HepG2 (cell line): ENCODE results near the gene WWC2. TPM values are rescaled to one million over a fixed set of nuclear protein-coding genes. Genes with fewer than 3 reads are reported as not detected.

Experiments used
- ATAC-seq: fragments of 200-7000 bp; cut with Tn5 transposase; 3 replicates; pipeline ENCODE4 v1.9.1; 2020; ENCODE audit warnings: mild to moderate bottlenecking, moderate library complexity
- BruUV-seq: library from RNA; stranded (reverse); fragments of 400-500 nt; replicated peaks from 2 replicates; lab custom pipeline; 2021; lab: Mats Ljungman, UMichigan
- CTCF ChIA-PET: fragments of 300-600 bp; formaldehyde crosslinking; extraction: SDS; loops from one replicate; lab custom pipeline; 2021; ENCODE audit warnings: low total read pairs, inconsistent platforms, low intra/inter-chr PET ratio; lab: Yijun Ruan, JAX
- POLR2A ChIA-PET: fragments of 350-600 bp; sonication (Branson Sonifier 250); formaldehyde crosslinking; loops from one replicate; lab custom pipeline; 2020; ENCODE audit warnings: antibody characterized with exemption, inconsistent platforms; lab: Yijun Ruan, JAX
- DNase-seq: peaks from one replicate; pipeline ENCODE4 v3.0.0-alpha.2; 2015; ENCODE audit warnings: low spot score
- FAIRE-seq: peaks from 3 replicates; lab custom pipeline; 2011; peaks lifted over from hg19 to GRCh38; lab: Jason Lieb, UNC
- H2AFZ ChIP-seq: one replicate; pipeline ENCODE4 v1.6.1; 2011; ENCODE audit warnings: low read length, inconsistent platforms
- H3K27ac ChIP-seq: fragments of 300-600 bp; 3 replicates; pipeline ENCODE4 v1.8.0; 2011; ENCODE audit warnings: mixed run types, mild to moderate bottlenecking, mixed read lengths, low read length, inconsistent platforms; ENCODE audit not compliant: insufficient read depth; ENCODE audit errors: extremely low read length
- H3K27me3 ChIP-seq, 2 experiments: fragments of 200-600 bp in 1 of 2; 2 replicates in 1 of 2; 3 replicates in 1 of 2; pipeline versions ENCODE4 v1.6.0 to v1.8.0; 2011; ENCODE audit warnings: low read length in 2 of 2, mild to moderate bottlenecking in 2 of 2, moderate library complexity in 2 of 2, inconsistent platforms in 1 of 2; ENCODE audit not compliant: insufficient read depth in 2 of 2, control insufficient read depth in 1 of 2
- H3K36me3 ChIP-seq, 2 experiments: fragments of 200-600 bp in 1 of 2; replicated peaks in 1 of 2; 2 replicates in 1 of 2; 3 replicates in 1 of 2; pipeline versions ENCODE4 v1.5.1 to v1.8.0; 2011; ENCODE audit warnings: low read length in 2 of 2, inconsistent platforms in 1 of 2; ENCODE audit not compliant: insufficient read depth in 2 of 2, control insufficient read depth in 1 of 2
- H3K4me1 ChIP-seq: 2 replicates; pipeline ENCODE4 v1.5.1; 2012; ENCODE audit warnings: low read length, inconsistent platforms; ENCODE audit not compliant: insufficient read depth
- H3K4me2 ChIP-seq: 2 replicates; pipeline ENCODE4 v1.6.0; 2011; ENCODE audit warnings: low read depth, low read length, inconsistent platforms
- H3K4me3 ChIP-seq, 3 experiments: fragments of 200-600 bp in 1 of 3; sonication (generic), shearing (Covaris generic) in 1 of 3; replicated peaks in 1 of 3; 2 replicates each; pipeline ENCODE4 v1.5.1; 2011 to 2016; ENCODE audit warnings: low read length in 3 of 3, inconsistent platforms in 2 of 3, low read depth in 2 of 3, mild to moderate bottlenecking in 2 of 3, control low read depth in 1 of 3, mixed read lengths in 1 of 3; ENCODE audit not compliant: insufficient read depth in 1 of 3
- H3K79me2 ChIP-seq: one replicate; pipeline ENCODE4 v1.6.1; 2011; ENCODE audit warnings: low read length, inconsistent platforms; ENCODE audit not compliant: insufficient read depth
- H3K9ac ChIP-seq: 2 replicates; pipeline ENCODE4 v1.6.0; 2011; ENCODE audit warnings: mild to moderate bottlenecking, low read depth, low read length, inconsistent platforms; ENCODE audit not compliant: insufficient read depth
- H3K9me3 ChIP-seq: 2 replicates; pipeline ENCODE4 v1.5.1; 2012; ENCODE audit warnings: mild to moderate bottlenecking, low read length
- H4K20me1 ChIP-seq: 2 replicates; pipeline ENCODE4 v1.6.0; 2011; ENCODE audit warnings: inconsistent platforms, mild to moderate bottlenecking, low read length, moderate library complexity; ENCODE audit not compliant: insufficient read depth
- SP4 ChIP-seq: sonication (generic); formaldehyde crosslinking; IDR thresholded peaks from 2 replicates; pipeline ENCODE4 v1.8.1; 2023; ENCODE audit warnings: mild to moderate bottlenecking, missing genetic modification reagents
- TAF15 ChIP-seq: fragments of 200-400 bp; formaldehyde crosslinking; IDR thresholded peaks from one replicate; pipeline ENCODE4 v1.6.1; 2018; ENCODE audit warnings: mild to moderate bottlenecking, low read depth, low read length; ENCODE audit not compliant: poor library complexity, severe bottlenecking
- ZC3H4 ChIP-seq: sonication (generic); formaldehyde crosslinking; IDR thresholded peaks from 2 replicates; pipeline ENCODE4 v1.4.0; 2020; ENCODE audit warnings: missing genetic modification reagents, borderline replicate concordance
- WGBS: methylation state at CpG from one replicate; pipeline ENCODE4 v1.1.6; 2017; ENCODE audit warnings: low lambda C conversion rate; 5-methylcytosine and 5-hydroxymethylcytosine counted together
- in situ Hi-C: cut with HindIII; loops from 2 replicates; pipeline ENCODE4 v1.10.0; 2017; ENCODE audit warnings: low pct_unique_long_range_greater_than_20kb; ENCODE audit not compliant: extremely low pct_ligation_motif_present
- intact Hi-C: fragments of 100-400 bp; cut with micrococcal nuclease; formaldehyde crosslinking; loops from one replicate; pipeline ENCODE4 v1.10.0; 2022; ENCODE audit not compliant: unreplicated experiment
- polyA plus RNA-seq, 8 experiments: library from polyadenylated mRNA; depleted of rRNA in 3 of 8; stranded (reverse) in 7 of 8; unstranded in 1 of 8; fragments of >200 nt; fragmentation: Illumina TruSeq in 4 of 8; extraction: Trizol in 4 of 8; gene quantifications; 2 replicates each; pipeline versions ENCODE4 v1.2.1 to v1.2.3, GENCODE V29; 2011 to 2016; ENCODE audit warnings: low read depth in 4 of 8, missing spikeins in 1 of 8, mixed read lengths in 1 of 8; ENCODE audit not compliant: insufficient read depth in 1 of 8
- total RNA-seq, 5 experiments: library from RNA; depleted of rRNA; stranded (reverse); fragments of >200 nt; fragmentation: Illumina TruSeq; extraction: Trizol; gene quantifications; 2 replicates each; pipeline ENCODE4 v1.2.3, GENCODE V29; 2016; ENCODE audit warnings: low read depth in 1 of 5
- TF ChIP-seq, protein P1 (sequence below): sonication (generic); formaldehyde crosslinking; IDR thresholded peaks from 2 replicates; pipeline ENCODE4 v1.9.0; 2021; ENCODE audit warnings: mild to moderate bottlenecking, missing genetic modification reagents
- TF ChIP-seq, protein P2 (sequence below): sonication (generic); formaldehyde crosslinking; IDR thresholded peaks from 2 replicates; pipeline ENCODE4 v1.4.0; 2020; ENCODE audit warnings: missing genetic modification reagents

Gene WWC2
- total and polyA plus RNA-seq, 2 of the 13 experiments (the other 11 are each of a cell fraction or from before 2014, with no cell fraction given), result 40.0 to 50.1 TPM

DNA sequence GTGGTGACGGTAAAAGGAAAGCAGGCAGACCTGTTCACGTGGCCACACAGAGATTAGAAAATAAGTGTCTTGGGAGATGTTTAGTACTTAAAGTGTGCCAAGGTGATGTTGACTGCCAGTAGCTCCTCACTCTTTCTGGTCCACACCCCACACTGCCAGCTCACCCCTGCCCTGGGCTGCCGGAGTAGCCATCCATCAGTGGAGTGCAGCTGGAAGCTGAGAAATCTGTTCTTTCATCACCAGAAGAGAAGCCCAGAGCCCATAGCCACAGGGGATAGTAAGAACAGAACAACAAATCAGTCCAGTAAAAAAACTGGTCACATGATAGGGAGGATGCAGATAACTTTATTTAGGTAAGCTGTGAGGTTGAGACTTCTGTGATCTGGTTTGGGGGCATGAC is 64.1 kb downstream of the WWC2 start:
- intact Hi-C loops, result no loop called here
- ChIA-PET CTCF (no interaction called here), POLR2A (no interaction called here)
- Histone ChIP-seq H4K20me1 (peaks cover 26% of the 10 kb centered on the region), H3K27me3 (no peaks in the 10 kb centered on the region), H3K9me3 (no peaks in the 10 kb centered on the region), H3K27ac (no peak overlapping the region), H3K79me2 (peaks cover 94% of the 10 kb centered on the region), H3K9ac (no peak overlapping the region), H3K36me3 (no peaks in the 10 kb centered on the region; a peak in 2 of 5 replicates), H3K4me1 (peaks cover 38% of the 10 kb centered on the region), H2AFZ (no peak overlapping the region), H3K4me2 (no peak overlapping the region), H3K4me3 (no peak overlapping the region)
- no peak for ATAC-seq
- BruUV-seq, result no TSS peak
- 98% methylated on average over 3 of the region's 3 CpGs for WGBS
- no peak for DNase-seq
- FAIRE-seq, result no peak
- TF ChIP-seq, protein P1, sequence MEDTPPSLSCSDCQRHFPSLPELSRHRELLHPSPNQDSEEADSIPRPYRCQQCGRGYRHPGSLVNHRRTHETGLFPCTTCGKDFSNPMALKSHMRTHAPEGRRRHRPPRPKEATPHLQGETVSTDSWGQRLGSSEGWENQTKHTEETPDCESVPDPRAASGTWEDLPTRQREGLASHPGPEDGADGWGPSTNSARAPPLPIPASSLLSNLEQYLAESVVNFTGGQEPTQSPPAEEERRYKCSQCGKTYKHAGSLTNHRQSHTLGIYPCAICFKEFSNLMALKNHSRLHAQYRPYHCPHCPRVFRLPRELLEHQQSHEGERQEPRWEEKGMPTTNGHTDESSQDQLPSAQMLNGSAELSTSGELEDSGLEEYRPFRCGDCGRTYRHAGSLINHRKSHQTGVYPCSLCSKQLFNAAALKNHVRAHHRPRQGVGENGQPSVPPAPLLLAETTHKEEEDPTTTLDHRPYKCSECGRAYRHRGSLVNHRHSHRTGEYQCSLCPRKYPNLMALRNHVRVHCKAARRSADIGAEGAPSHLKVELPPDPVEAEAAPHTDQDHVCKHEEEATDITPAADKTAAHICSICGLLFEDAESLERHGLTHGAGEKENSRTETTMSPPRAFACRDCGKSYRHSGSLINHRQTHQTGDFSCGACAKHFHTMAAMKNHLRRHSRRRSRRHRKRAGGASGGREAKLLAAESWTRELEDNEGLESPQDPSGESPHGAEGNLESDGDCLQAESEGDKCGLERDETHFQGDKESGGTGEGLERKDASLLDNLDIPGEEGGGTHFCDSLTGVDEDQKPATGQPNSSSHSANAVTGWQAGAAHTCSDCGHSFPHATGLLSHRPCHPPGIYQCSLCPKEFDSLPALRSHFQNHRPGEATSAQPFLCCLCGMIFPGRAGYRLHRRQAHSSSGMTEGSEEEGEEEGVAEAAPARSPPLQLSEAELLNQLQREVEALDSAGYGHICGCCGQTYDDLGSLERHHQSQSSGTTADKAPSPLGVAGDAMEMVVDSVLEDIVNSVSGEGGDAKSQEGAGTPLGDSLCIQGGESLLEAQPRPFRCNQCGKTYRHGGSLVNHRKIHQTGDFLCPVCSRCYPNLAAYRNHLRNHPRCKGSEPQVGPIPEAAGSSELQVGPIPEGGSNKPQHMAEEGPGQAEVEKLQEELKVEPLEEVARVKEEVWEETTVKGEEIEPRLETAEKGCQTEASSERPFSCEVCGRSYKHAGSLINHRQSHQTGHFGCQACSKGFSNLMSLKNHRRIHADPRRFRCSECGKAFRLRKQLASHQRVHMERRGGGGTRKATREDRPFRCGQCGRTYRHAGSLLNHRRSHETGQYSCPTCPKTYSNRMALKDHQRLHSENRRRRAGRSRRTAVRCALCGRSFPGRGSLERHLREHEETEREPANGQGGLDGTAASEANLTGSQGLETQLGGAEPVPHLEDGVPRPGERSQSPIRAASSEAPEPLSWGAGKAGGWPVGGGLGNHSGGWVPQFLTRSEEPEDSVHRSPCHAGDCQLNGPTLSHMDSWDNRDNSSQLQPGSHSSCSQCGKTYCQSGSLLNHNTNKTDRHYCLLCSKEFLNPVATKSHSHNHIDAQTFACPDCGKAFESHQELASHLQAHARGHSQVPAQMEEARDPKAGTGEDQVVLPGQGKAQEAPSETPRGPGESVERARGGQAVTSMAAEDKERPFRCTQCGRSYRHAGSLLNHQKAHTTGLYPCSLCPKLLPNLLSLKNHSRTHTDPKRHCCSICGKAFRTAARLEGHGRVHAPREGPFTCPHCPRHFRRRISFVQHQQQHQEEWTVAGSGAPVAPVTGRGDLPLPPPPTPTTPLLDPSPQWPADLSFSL (CRISPR knock-in tag), result no peak
- TF ChIP-seq, protein P2, sequence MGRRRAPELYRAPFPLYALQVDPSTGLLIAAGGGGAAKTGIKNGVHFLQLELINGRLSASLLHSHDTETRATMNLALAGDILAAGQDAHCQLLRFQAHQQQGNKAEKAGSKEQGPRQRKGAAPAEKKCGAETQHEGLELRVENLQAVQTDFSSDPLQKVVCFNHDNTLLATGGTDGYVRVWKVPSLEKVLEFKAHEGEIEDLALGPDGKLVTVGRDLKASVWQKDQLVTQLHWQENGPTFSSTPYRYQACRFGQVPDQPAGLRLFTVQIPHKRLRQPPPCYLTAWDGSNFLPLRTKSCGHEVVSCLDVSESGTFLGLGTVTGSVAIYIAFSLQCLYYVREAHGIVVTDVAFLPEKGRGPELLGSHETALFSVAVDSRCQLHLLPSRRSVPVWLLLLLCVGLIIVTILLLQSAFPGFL (CRISPR knock-in tag), result no peak
- no peak for TF ChIP-seq SP4 (CRISPR knock-in tag)
- no peak for TF ChIP-seq TAF15
- TF ChIP-seq ZC3H4 (CRISPR knock-in tag), result no peak
- in situ Hi-C loops, result no loop called here
